ENCODE data around the gene MPI. TPM values are rescaled to one million over a fixed set of nuclear protein-coding genes. Genes with fewer than 3 reads are reported as not detected.
A peak's percentile ranks its signal among the peaks of the same experiment; 100 is the strongest.

MPI gene
- polyA plus RNA-seq, 1 of the 3 experiments (the other 2 are of a cell fraction) = 58.2 TPM

GRCh38 chr15:74937590-74938371 lies 47.9 kb downstream of the MPI start, which contains the start of gene COX5A (continued):
- TF ChIP-seq RAD21 (IDR thresholded peaks at IDR 0.05; ENCODE audit: low read length) (peak; percentile 17; the same call in 1 of the 2 replicates), TEAD4 (IDR thresholded peaks at IDR 0.05; ENCODE audit: borderline replicate concordance, insufficient read depth) (0 out of 2 replicates have a peak, but pooled peaks have one; percentile 22), USF1 (IDR thresholded peaks at IDR 0.05; ENCODE audit: borderline replicate concordance, low read depth) (peak; percentile 92), CTCF (IDR thresholded peaks at IDR 0.05) (no peak), NRF1 (IDR thresholded peaks at IDR 0.05; ENCODE audit: low read depth, low read length) (peak; percentile 51; the same call in 1 of the 2 replicates), FOXJ3 (CRISPR knock-in tag; IDR thresholded peaks at IDR 0.05) (no peak), CHD2 (IDR thresholded peaks at IDR 0.05; ENCODE audit: low read length, partially characterized antibody) (no peak), IRF3 (IDR thresholded peaks at IDR 0.05; ENCODE audit: low read depth, low read length) (no peak), RFX5 (IDR thresholded peaks at IDR 0.05; ENCODE audit: low read length) (no peak), YY1 (IDR thresholded peaks at IDR 0.05; ENCODE audit: low read depth) (peak; percentile 72), MXI1 (IDR thresholded peaks at IDR 0.05; ENCODE audit: low read depth, low read length) (peak; percentile 72), TCF12 (IDR thresholded peaks at IDR 0.05) (no peak), ELF1 (IDR thresholded peaks at IDR 0.05) (0 out of 2 replicates have a peak, but pooled peaks have one; percentile 37), MEF2A (IDR thresholded peaks at IDR 0.05; ENCODE audit: borderline replicate concordance, low read depth) (no peak), EZH2phosphoT487 (IDR thresholded peaks at IDR 0.05; ENCODE audit: borderline replicate concordance, low read depth) (no peak), ZBTB33 (IDR thresholded peaks at IDR 0.05; ENCODE audit: borderline replicate concordance, low read depth) (0 out of 2 replicates have a peak, but pooled peaks have one; percentile 8), RCOR1 (IDR thresholded peaks at IDR 0.05; ENCODE audit: low read length) (no peak; the same call in 1 of the 2 replicates), SMC3 (IDR thresholded peaks at IDR 0.05; ENCODE audit: low read depth, low read length) (no peak), FOXM1 (IDR thresholded peaks at IDR 0.05; ENCODE audit: low read depth) (no peak), FOSL2 (IDR thresholded peaks at IDR 0.05; ENCODE audit: borderline replicate concordance, low read depth) (no peak), NFIC (IDR thresholded peaks at IDR 0.05; ENCODE audit: borderline replicate concordance) (no peak), RXRA (IDR thresholded peaks at IDR 0.05; ENCODE audit: borderline replicate concordance, low read depth) (peak; percentile 49; the same call in 1 of the 2 replicates), POLR2AphosphoS5 (IDR thresholded peaks at IDR 0.05; ENCODE audit: low read depth, low read length) (peak; percentile 66), EP300 (IDR thresholded peaks at IDR 0.05; ENCODE audit: borderline replicate concordance in 1 of 2, low read depth in 1 of 2, low read length in 1 of 2) (peak in 1 of 2 experiments; percentile 57; a peak in 2 of 4 replicates)

All from SK-N-SH (cell line).